Fibroblast of skin of left quadriceps (primary cell): ENCODE measurements around the gene ZXDB.
"Not testable (repeated sequence)": the region's sequence is repeated elsewhere in the genome, so short reads cannot be mapped to it uniquely, and the experiment has no call there.

Experiments used
- DNase-seq, 2 experiments: peaks; one replicate each; pipeline ENCODE4 v3.0.0-alpha.2; 2013; ENCODE audit warnings: low read depth in 2 of 2

Gene ZXDB

GRCh38 chrX:57591284-57592159 lies at the start of gene ZXDB:
Gene ZXDB, plus strand, starts transcription at chrX:57592011. Its CDS starts 38 bp downstream, at chrX:57592049.
- not testable (repeated sequence) for DNase-seq

GRCh38 chrX:57565198-57565597 lies 26.6 kb upstream of the ZXDB start:
- DNase-seq = no peak

GRCh38 chrX:57573754-57574153 lies 18.1 kb upstream of the ZXDB start:
- no peak for DNase-seq

GRCh38 chrX:57582948-57583347 lies 8.9 kb upstream of the ZXDB start:
- DNase-seq = not testable (repeated sequence)

GRCh38 chrX:57583477-57583876 lies 8.3 kb upstream of the ZXDB start:
- no peak for DNase-seq

DNA sequence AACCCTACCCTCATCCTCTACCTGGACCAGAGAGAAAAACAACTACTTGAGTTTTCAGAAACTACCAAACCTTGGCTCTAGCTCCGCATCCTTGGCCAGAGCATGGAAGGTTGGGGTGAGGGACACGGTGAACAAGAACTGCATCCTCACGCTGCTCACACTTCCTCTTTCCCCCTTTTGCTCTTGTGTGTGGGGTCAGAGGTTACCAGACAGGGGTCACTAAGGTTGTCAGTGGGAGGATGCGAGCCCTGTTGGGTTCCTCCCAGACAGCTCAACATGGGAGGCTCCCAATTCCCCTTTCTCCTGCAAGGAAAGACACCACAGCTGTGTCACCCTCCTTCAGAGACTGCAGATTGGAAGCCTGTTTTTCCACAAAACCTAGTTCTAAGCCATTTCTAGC lies 5.5 kb upstream of the ZXDB start:
- no peak for DNase-seq

- DNase-seq = no peak
Observed at GRCh38 chrX:57587062-57587461, 4.7 kb upstream of the ZXDB start.

DNA sequence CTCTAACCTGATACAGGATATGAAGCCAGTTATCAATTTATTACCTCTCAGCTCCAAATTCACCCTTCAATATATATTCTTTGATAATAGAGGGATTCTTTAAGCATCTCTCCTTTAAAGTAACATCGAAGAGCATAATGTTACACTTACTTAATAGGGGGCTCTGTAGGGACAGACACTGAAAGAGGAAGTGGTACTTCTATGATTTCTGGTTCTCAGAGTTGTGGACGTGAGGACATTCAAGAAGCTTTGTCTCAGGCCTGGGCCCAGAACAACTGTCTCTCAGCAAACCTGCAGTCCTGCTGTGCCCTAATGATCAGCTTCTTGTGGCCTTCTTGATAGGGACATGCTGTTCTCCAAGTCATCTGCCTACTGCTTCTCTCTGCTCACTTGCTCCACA lies 4.2 kb upstream of the ZXDB start:
- DNase-seq = no peak

DNA sequence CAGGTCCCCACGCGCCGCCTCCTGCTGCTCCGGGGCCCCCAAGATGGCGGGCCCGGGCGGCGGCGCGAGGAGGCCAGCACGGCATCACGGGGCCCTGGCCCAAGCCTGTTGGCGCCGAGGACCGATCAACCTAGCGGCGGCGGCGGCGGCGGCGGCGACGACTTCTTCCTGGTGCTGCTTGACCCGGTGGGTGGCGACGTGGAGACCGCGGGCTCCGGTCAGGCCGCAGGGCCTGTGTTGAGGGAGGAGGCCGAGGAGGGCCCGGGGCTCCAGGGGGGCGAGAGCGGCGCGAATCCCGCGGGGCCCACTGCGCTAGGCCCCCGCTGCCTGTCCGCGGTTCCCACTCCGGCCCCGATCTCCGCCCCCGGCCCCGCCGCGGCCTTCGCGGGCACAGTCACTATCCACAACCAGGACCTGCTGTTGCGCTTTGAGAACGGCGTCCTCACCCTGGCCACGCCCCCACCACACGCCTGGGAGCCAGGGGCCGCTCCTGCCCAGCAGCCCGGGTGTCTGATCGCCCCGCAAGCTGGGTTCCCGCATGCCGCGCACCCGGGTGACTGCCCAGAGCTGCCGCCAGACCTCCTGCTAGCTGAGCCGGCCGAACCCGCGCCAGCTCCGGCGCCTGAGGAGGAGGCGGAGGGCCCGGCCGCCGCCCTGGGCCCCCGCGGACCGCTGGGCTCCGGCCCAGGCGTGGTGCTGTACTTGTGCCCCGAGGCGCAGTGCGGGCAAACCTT lies 516 bp downstream of the ZXDB start:
- not testable (repeated sequence) for DNase-seq

- DNase-seq = not testable (repeated sequence)
Observed at GRCh38 chrX:57592894-57593215, 1.0 kb downstream of the ZXDB start.

DNA sequence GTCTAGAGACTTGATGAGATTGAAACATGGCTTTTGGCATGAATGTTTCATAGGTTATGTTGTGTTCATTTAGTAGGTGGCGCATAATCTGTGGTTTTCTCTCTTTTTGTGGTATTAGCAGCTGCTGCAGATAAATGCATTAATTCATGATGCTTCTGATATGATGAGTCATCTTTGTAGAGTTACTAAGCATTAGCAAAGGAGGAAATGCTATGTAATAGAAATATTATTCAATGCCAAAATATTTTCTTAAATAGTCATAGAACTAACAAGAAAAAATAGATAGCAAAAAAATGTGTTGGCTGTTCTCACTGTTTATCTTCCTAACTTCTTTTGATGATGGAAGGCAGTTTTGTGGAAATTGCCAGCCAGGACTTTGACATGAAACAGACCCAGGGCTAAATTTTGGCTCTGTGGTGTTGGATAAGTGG lies 3.6 kb downstream of the ZXDB start:
- DNase-seq = peak; percentile 70 to 77

- no peak for DNase-seq
Observed at GRCh38 chrX:57596109-57596508, 4.3 kb downstream of the ZXDB start.

DNA sequence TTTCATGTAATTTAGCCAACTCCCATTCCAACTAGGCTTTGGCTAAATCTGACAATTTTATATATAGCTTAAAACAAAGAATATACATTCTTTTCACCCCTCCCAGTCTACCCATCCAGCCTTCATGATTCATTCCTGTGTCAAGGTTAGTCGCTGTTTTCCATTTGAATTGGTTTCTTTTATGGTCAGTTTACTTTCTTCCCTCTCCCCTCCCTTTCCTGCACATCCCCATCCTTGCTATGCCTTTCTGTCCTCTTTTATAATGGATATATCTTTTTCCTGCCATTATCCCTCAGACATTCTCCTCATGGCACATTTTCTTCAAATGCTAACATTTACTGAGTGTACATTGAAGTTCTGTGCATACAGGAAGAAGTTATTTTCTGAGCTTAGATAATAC lies 4.7 kb downstream of the ZXDB start:
- no peak for DNase-seq

DNA sequence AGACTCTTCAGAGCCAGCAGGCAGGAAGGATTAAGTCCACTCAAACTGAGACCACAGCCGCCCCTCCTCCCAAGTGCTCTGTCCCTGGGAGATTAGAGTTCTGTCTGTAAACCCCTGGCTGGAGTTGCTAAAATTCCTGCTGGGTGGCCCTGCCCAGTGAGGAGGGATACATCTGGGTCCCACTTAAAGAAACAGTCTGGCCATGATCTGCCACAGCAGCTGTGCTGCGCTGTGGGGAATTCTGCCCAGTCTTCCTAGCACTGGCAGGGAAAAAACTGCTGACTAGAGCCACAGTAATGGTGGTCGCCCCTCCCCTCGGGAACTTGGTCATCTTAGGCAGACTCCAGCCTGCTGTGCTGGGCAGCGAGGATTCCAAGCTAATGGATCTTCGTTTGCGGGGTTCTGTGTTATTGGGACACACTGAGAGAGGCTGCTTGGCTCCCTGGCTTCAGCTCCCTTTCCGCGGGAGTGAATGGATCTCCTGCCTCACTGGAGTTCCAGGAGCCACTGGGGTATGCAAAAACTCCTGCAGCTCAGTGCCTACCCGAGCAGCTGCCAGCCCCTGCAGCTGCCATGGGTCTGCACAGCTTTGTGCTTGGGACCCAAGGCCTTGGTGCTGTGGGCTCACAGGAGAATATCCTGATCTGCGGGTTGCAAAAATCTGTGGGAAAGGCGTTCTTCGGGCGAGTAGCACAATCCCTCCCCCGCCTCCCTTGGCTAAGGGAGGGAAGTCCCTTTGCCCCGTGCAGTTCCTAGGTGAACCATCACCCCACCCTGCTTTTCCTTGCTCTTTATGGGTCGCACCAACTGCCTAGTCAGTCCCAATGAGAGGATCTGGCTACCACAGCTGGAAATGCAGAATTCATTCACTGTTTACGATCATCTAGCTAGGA lies 15.7 kb downstream of the ZXDB start:
- no peak for DNase-seq

GRCh38 chrX:57613351-57613750 lies 21.5 kb downstream of the ZXDB start:
- not testable (repeated sequence) for DNase-seq

GRCh38 chrX:57629438-57629837 lies 37.6 kb downstream of the ZXDB start:
- DNase-seq = not testable (repeated sequence)

DNA sequence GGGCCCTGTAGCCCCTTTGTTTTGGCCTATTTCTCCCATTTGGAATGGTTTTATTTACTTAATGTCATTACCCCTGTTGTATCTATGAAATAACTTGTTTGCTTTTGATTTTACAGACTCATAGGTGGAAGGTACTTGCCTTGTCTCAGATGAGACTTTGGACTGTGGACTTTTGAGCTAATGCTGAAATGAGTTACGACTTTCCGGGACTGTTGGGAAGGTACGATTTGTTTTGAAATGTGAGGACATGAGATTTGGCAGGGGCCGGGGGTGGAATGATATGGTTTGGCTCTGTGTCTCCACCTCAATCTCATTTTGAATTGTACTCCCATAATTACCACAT lies 48.8 kb downstream of the ZXDB start:
- DNase-seq = no peak

GRCh38 chrX:57641338-57641737 lies 49.5 kb downstream of the ZXDB start:
- DNase-seq = no peak

- DNase-seq = no peak
Observed at GRCh38 chrX:57643698-57644097, 51.9 kb downstream of the ZXDB start.

DNA sequence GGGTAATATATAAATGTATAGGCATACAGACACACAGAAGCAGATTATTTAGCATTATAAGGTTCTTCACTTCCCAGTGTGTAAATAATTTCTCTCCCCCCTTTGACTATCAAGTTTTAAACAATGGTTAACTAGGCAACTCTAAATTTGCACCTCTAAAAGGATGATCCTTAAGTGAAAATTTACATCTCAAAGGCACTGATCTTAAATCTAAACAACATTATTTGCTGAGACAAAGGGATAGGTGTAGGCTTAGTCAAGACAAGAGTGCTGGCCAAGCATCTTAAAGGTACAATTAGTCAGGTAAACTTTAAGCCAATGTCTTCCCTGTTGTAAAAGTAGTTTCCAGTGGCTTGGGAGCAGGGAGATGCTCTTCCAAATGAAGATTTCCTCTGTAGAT lies 55.2 kb downstream of the ZXDB start:
- no peak for DNase-seq
